Sigmoid colon (tissue), 4 donors: Measurements from ENCODE around the gene OR1J4.

Experiments
- CTCF ChIP-seq, 4 experiments: fragments of 450-650 bp in 3 of 4; fragments of 200-600 bp in 1 of 4; IDR thresholded peaks; one replicate each; pipeline ENCODE4 v1.5.1; 2016 to 2019; ENCODE audit warnings: antibody characterized with exemption in 4 of 4, mild to moderate bottlenecking in 3 of 4, moderate library complexity in 2 of 4
- EP300 ChIP-seq, 4 donors: sonication (generic); formaldehyde crosslinking; IDR thresholded peaks; one replicate each; pipeline ENCODE4 v1.6.1; 2017; ENCODE audit warnings: antibody characterized with exemption in 4 of 4
- POLR2A ChIP-seq, 2 donors: fragments of 450-650 bp; IDR thresholded peaks; one replicate each; pipeline ENCODE4 v1.6.1; 2016; ENCODE audit warnings: antibody characterized with exemption in 2 of 2, mild to moderate bottlenecking in 2 of 2, moderate library complexity in 2 of 2
- POLR2AphosphoS5 ChIP-seq, 4 donors: sonication (generic); formaldehyde crosslinking; IDR thresholded peaks; one replicate each; pipeline ENCODE4 v1.6.1; 2017; ENCODE audit warnings: antibody characterized with exemption in 4 of 4

GRCh38 chr9:122562134-122562760 is 43.3 kb downstream of the OR1J4 start:
- no peak for TF ChIP-seq CTCF (IDR thresholded peaks at IDR 0.05)
- TF ChIP-seq POLR2AphosphoS5 (IDR thresholded peaks at IDR 0.05) = no peak
- TF ChIP-seq POLR2A (IDR thresholded peaks at IDR 0.05) = no peak
- no peak for TF ChIP-seq EP300 (IDR thresholded peaks at IDR 0.05)
